ENCODE data around the gene CCDC175.

Gene CCDC175

GRCh38 chr14:59482541-59483331 lies 93.9 kb downstream of the CCDC175 start:
- DNase-seq (ENCODE audit: low read depth) = no peak

GRCh38 chr14:59481871-59482540 lies 94.6 kb downstream of the CCDC175 start:
- no peak for DNase-seq (ENCODE audit: low read depth)

GRCh38 chr14:59481407-59481806 lies 95.2 kb downstream of the CCDC175 start:
- DNase-seq (ENCODE audit: low read depth) = no peak

GRCh38 chr14:59480166-59480565 lies 96.4 kb downstream of the CCDC175 start:
- no peak for DNase-seq (ENCODE audit: low read depth)

GRCh38 chr14:59478540-59478939 lies 98.1 kb downstream of the CCDC175 start:
- no peak for DNase-seq (ENCODE audit: low read depth)

- no peak for DNase-seq (ENCODE audit: low read depth)
Measured at GRCh38 chr14:59475709-59476108, 100.9 kb downstream of the CCDC175 start.

GRCh38 chr14:59474172-59474571 lies 102.4 kb downstream of the CCDC175 start:
- DNase-seq (ENCODE audit: low read depth) = no peak

GRCh38 chr14:59465316-59466135 lies 111.1 kb downstream of the CCDC175 start, which contains the start of gene GPR135:
TSS of gene GPR135 (minus strand) at chr14:59465380. CDS start at chr14:59465226, 154 bp downstream.
- DNase-seq (ENCODE audit: low read depth) = no peak

- peak; percentile 43 for DNase-seq (ENCODE audit: low read depth)
Measured at GRCh38 chr14:59464486-59465315, 111.9 kb downstream of the CCDC175 start.

GRCh38 chr14:59463787-59464485 lies 112.7 kb downstream of the CCDC175 start:
- DNase-seq (ENCODE audit: low read depth) = no peak

- DNase-seq (ENCODE audit: low read depth) = no peak
Measured at GRCh38 chr14:59461891-59462290, 114.7 kb downstream of the CCDC175 start.

GRCh38 chr14:59460378-59460777 lies 116.2 kb downstream of the CCDC175 start:
- no peak for DNase-seq (ENCODE audit: low read depth)

GRCh38 chr14:59458486-59458885 lies 118.1 kb downstream of the CCDC175 start:
- DNase-seq (ENCODE audit: low read depth) = no peak

- no peak for DNase-seq (ENCODE audit: low read depth)
Measured at GRCh38 chr14:59455411-59455810, 121.2 kb downstream of the CCDC175 start.

Measured in stimulated activated CD8-positive, alpha-beta memory T cell treated with anti-CD3 and anti-CD28 coated beads, Interleukin-12 subunit alpha, Interleukin-12 subunit beta, amount 100 ng/mL, for 4 hours (primary cell).